SH-SY5Y (cell line): ENCODE measurements around the gene YWHAG.

ENCODE experiments used
- GATA2 ChIP-seq: IDR thresholded peaks from 2 replicates; pipeline ENCODE4 v1.6.1; 2011; ENCODE audit warnings: mild to moderate bottlenecking, low read depth, low read length
- GATA3 ChIP-seq: IDR thresholded peaks from 2 replicates; pipeline ENCODE4 v1.6.1; 2011; ENCODE audit warnings: low read depth, mild to moderate bottlenecking, low read length, moderate library complexity

GRCh38 chr7:76386691-76387260 is 28.0 kb upstream of the YWHAG start:
- TF ChIP-seq GATA2 (no peak), GATA3 (no peak)
